GM10266 (cell line): Measurements from ENCODE around the gene C7.

Experiments used
- DNase-seq: peaks from one replicate; pipeline ENCODE4 v3.0.0; 2012; ENCODE audit errors: extremely low spot score
- TF ChIP-seq, protein P1 (sequence below): IDR thresholded peaks from 2 replicates; pipeline ENCODE4 v1.5.1; 2012; ENCODE audit warnings: mild to moderate bottlenecking, low read depth; ENCODE audit not compliant: control insufficient read depth, insufficient read depth; ENCODE audit errors: missing control alignments

The C7 gene

DNA sequence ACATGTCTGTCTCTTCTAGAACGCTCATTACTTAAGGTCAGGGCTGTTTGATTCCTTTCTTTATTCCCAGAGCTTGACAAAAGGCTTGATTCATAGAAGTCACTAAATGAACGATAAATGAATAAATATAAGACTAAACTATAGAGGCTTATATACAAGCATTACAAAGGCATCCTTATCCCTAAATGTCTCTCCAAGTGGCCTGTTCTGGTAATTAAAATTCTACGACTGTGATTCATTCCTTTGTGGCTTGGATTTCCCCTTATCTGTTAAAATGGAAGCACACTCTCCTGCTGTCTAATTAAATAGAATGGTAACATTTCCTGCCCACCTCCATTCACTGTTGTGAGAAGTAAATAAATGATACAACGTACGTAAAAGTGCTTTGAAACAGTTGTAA, 49.5 kb downstream of the C7 start:
- TF ChIP-seq, protein P1, sequence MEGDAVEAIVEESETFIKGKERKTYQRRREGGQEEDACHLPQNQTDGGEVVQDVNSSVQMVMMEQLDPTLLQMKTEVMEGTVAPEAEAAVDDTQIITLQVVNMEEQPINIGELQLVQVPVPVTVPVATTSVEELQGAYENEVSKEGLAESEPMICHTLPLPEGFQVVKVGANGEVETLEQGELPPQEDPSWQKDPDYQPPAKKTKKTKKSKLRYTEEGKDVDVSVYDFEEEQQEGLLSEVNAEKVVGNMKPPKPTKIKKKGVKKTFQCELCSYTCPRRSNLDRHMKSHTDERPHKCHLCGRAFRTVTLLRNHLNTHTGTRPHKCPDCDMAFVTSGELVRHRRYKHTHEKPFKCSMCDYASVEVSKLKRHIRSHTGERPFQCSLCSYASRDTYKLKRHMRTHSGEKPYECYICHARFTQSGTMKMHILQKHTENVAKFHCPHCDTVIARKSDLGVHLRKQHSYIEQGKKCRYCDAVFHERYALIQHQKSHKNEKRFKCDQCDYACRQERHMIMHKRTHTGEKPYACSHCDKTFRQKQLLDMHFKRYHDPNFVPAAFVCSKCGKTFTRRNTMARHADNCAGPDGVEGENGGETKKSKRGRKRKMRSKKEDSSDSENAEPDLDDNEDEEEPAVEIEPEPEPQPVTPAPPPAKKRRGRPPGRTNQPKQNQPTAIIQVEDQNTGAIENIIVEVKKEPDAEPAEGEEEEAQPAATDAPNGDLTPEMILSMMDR = no peak
- no peak for DNase-seq

DNA sequence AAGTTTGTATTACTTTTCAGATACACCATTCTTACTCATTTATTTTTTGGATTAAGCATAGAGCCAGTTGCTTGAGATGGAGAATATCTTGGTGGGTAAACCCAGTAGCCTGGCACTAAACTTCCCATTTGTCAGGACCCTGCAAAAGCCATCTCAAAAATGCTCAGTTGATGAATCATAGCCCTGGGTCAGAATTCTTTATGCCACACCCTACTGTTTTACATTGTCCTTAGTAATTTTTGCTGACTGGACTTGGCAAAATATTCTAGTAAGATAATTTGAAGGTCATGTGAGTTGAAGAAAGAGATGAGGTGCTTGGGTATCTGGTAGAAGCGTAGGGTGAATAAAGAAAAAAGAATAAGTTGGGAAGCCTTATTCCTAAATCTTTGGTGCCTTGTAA, 50.7 kb downstream of the C7 start:
- DNase-seq = no peak

GRCh38 chr5:40962207-40962955, 53.1 kb downstream of the C7 start:
- no peak for DNase-seq
- TF ChIP-seq, protein P1 = no peak

More for the DNA sequence above, 50.7 kb downstream of the C7 start:
- TF ChIP-seq, protein P1 = no peak

GRCh38 chr5:40972434-40972833, 63.1 kb downstream of the C7 start:
- TF ChIP-seq, protein P1 = no peak

GRCh38 chr5:40973364-40974004, 64.2 kb downstream of the C7 start:
- DNase-seq = no peak

More at GRCh38 chr5:40972434-40972833, 63.1 kb downstream of the C7 start:
- DNase-seq = no peak

GRCh38 chr5:40976041-40976440, 66.7 kb downstream of the C7 start:
- TF ChIP-seq, protein P1 = no peak
- no peak for DNase-seq

More at GRCh38 chr5:40973364-40974004, 64.2 kb downstream of the C7 start:
- TF ChIP-seq, protein P1 = no peak

- DNase-seq = no peak
- TF ChIP-seq, protein P1 = no peak
Measured at GRCh38 chr5:40976836-40977235, 67.5 kb downstream of the C7 start.
